Right renal pelvis (tissue), 4 donors: Measurements from ENCODE around the gene ARHGEF12. TPM values are rescaled to one million over a fixed set of nuclear protein-coding genes. Genes with fewer than 3 reads are reported as not detected.

Source experiments
- DNase-seq, 4 donors: peaks; one replicate each; pipeline ENCODE4 v3.0.0-alpha.2; 2013; ENCODE audit warnings: low read depth in 4 of 4, low spot score in 3 of 4, missing footprints in 1 of 4
- polyA plus RNA-seq, 4 donors: library from polyadenylated mRNA; unstranded; fragments of 120-200 nt; gene quantifications; one replicate each; pipeline ENCODE4 v1.2.1, GENCODE V29; 2013; ENCODE audit not compliant: insufficient read length in 4 of 4

ARHGEF12 gene
- polyA plus RNA-seq, 4 donors: 117 to 138 (median 127) TPM

GRCh38 chr11:120339394-120339890 lies 3.2 kb downstream of the ARHGEF12 start:
- no peak for DNase-seq

DNA sequence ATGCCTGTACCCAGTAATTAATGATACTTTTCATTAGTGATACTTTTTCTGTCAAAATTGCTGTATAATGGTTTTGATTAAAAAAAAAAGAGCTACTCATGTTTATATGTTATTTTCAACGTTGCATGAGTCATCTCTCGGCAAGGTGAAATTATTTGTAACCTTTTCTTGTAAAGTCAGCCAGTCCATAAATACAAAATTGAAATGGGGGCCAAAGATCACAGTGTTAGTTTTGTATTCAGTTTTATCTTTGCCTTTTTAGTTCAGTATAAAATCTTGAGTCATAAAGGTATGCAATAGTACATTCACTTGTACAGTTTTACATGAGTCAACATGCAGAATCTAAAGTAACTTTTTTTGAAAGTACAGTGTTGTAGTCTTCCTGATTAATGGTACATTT lies 4.3 kb downstream of the ARHGEF12 start:
- DNase-seq: no peak

DNA sequence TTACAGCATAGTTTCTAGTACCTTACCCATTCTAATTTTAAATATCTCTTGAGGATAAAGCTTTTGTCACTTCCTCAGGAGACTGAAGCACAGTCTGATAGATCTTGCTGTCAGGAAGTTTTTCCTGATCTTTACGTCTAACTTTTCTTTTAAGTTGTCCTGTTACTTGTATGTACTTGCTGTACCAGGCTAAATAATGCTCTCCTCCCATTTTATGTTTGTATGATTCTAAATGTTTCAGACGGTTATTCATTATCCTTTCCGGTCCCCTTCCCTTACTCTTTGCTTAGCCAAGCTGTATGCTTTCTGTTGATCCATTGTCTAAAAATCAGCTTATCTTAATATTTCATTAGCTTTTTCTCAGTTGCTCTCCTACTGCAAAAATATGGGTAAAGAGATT lies 6.0 kb downstream of the ARHGEF12 start:
- no peak for DNase-seq

DNA sequence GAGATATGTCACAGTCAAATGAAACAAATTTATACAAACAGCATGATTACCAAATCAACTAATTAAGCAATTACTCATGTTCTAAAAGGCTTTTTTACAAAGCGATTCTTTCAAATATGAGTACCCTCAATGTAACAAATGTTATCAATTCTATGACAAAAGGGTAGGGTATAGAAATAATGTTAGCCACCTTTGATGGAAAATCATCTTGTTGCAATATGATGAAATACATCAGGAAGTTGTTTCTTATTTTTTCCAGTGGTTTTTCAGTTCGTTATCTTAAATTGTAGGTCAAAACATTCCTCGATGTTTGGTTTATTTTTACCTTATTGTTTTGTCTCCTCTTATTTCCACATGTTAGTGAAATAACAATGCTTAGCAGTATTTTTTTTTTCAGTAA lies 6.5 kb downstream of the ARHGEF12 start:
- DNase-seq: no peak

DNA sequence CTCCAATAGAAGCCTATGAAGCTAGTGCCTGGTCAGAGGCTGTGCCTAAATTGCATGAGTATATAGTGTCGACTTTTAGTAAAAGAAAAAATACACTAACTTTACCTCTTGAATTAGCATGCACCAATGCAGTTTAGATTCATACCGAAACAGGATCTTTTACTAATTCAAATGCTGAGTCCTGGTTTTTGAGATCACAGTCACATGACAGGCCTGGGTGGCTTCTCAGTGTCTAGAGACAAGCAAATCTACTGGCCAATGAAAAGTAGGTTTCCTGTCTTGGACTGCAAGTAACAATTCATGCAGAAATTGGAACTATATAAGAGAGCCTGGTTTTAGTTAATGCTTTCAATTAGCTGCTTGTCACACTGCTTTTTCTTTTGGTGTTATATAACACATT lies 7.2 kb downstream of the ARHGEF12 start:
- no peak for DNase-seq

DNA sequence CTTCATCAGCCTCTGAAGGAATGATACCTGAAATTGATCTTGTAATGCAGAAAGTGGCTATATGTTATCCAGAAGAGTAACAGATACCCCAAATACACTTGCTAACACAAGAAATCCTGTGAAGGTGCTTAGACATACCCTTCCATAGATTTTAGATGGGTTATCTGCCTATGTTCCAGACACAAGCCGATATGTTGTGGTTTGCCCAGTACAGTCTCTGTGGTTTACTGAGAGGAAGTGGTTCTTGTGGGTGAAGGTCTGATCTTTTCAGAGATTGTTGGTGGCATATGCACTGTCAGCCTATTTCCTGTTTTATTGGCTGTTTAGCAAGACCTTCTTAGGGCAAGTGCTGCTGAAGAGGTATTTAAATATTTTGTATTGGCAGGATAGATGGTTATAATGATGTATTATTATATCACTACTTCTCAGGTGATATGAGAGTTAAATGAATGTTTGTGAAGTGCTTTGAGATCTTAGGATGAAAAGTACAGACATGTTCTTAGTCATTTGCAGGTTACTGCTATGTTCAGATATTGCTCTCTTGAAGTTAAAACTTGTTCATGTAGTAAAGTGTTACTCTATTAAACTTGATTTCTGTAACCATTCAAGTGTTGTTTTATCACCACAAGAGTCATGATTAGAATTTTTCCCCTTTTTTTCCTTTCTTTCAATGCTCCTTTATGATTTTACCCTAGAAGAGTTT lies 8.2 kb downstream of the ARHGEF12 start:
- DNase-seq: no peak

- no peak for DNase-seq
Measured at GRCh38 chr11:120346233-120346632, 10.0 kb downstream of the ARHGEF12 start.

GRCh38 chr11:120350637-120351036 lies 14.4 kb downstream of the ARHGEF12 start:
- no peak for DNase-seq

DNA sequence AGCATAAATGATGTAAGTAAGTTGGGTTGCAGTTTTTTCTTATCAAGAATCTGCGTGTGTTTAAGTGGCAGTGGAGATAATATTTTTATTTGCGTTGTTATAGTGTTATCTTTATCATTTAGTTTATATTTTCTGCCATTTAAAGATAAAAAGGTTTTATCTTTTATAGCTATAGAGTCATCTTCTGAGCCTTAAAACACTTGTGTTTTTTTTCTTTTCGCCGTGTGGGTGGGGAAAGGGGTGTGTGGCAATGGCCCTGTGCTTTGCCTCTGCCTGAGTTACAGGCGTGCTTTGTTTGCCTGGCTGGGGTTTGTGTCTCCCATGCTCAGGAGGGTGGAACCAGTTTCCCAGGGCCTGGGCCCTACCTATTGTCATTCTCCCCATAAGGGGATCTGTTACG lies 16.2 kb downstream of the ARHGEF12 start:
- DNase-seq: no peak

GRCh38 chr11:120354068-120354467 lies 17.9 kb downstream of the ARHGEF12 start:
- DNase-seq: no peak

DNA sequence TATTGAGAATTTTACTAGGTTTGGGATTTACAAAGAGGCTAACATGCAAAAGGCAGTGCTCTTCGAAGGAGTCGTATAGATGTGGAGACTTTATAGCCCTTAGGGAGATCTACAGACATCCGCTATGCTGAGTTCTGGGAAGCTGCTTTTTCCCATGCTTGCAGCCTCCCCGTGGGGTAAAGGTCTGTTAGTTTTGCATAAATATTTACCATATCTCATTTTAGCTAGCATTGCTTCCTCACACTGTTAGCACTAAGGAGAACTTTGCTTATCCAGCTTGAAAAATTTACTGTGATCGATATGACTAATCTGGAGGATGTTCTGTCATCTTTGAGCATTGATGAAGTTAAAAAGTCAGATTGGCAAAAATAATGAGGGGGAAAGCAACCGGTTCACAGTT lies 18.6 kb downstream of the ARHGEF12 start:
- DNase-seq: no peak

DNA sequence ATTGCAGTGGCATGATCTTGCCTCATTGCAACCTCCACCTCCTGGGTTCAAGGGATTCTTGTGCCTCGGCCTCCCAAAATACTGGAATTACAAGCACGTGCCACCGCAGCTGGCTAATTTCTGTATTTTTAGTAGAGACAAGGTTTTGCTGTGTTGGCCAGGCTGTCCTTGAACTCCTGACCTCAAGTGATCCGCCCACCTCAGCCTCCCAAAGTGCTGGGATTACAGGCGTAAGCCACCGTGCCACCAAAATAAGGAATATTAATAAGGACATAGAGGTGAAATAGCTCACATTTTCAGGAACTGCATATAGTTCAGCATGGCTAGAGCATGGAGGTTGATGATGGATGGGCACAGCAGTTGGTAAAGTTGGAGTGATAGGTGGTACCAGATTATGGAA lies 21.4 kb downstream of the ARHGEF12 start:
- no peak for DNase-seq

GRCh38 chr11:120358729-120359128 lies 22.5 kb downstream of the ARHGEF12 start:
- DNase-seq: no peak

DNA sequence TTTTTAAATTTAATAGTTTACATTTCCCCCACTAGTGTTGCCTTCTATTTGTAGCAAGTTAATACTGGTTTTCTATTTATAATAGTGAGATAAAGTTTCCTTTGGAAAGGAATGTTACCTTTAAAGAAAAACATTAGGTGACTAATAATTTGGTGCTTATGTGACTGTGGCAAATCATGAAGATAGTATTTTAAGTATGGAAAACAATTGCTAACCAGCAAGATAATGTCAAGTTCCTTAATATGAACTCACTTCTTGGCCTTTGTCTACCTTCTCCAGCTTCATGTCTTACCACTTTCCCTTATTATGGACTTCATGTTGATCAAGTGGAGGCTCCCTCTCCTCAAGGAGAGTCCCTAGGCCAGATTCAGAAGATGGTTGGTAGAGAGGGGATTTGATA lies 27.2 kb downstream of the ARHGEF12 start:
- DNase-seq: no peak

DNA sequence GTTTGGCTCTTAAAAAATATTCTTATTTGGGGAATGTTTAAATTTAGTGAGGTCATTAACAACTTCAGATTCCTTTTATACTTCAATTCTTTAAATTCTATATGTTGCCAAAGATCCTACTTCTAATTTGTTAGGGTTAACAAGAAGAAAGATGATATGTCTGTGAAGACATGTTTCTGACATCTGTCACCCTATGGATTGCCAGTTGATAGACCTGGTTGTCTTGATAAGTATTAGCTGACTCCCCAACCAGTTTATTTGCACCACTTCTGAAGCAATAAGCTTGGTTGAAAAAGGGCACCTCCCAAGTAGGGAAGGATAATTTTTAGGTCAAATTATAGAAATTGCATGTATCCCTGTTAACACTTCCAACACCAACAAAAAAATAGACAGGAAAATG lies 29.3 kb downstream of the ARHGEF12 start:
- DNase-seq: no peak

GRCh38 chr11:120372296-120372695 lies 36.1 kb downstream of the ARHGEF12 start:
- DNase-seq: no peak

DNA sequence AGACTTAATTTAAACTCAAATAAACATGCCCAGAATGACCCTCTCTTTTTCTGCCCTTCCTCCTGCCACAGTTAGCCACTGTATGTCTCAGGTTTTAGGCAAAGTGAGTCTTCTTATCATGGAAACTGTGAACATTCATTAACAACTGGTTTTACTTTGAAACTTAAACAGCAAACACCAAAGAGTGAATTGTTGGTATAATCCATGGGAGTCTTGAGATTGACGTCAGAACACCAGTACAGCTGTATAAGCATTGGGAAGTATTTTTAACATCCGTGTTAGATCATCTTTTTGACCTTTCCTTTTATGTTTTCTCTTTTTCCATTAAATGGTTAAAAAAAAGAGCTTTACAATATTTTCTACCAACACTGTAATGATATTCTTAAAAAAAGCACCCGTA lies 38.9 kb downstream of the ARHGEF12 start:
- DNase-seq: no peak

DNA sequence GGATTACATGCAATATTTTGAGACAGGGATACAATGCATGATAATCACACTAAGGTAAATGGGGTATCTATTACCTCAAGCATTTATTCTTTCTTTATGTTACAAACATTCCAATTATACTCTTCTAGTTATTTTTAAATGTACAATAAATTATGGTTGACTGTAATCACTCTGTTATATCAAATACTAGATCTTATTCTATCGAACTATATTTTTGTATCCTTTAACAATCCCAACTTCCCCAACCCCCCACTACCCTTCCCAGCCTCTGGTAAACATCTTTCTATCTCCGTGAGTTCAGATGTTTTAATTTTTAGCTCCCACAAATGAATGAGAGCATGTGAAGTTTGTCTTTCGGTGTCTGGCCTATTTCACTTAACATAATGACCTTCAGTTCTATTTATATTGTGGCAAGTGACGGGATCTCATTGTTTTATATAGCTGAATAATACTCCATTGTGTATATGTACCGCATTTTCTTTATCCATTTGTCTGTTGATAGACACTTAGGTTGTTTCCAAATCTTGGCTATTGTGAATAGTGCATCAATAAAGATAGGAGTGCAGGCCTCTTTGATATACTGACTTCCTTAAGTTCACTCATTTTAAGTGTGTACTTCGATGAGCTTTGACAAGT lies 40.5 kb downstream of the ARHGEF12 start:
- no peak for DNase-seq

DNA sequence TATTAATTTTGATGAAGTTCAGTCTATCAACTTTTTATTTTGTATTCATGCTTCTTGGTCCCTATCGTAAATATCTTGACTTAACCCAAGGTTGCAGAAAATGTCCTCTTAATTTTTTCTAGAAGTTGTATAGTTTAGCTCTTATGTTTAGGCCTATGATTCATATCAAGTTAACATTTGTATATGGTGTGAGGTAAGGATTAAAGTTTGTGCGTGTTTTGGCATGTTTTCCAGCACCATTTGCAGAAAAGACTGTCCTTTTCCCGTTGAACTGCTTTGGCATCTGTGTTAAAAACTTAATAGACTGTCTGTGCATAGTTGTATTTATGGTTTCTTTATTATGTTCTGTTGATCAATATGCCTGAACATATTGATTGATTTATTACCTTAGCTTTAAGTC lies 42.3 kb downstream of the ARHGEF12 start:
- no peak for DNase-seq

DNA sequence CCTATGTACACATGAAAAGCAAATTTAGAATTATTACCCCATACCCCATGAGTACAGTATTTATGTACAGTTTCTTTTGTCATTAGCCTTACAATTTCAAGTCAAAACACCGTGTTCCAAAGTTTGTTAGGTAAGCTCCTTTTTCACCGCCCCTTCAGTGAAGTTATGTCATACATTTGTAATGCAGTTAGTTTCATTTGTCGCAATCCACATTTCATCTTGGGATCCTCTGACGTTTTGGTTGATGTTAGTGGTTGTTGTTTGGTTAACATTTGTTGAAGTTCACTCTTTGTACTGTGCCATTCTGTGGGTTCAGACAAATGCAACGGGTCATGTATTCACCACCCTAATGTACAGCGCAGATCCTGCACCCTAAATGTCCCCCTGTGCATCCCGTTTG lies 45.2 kb downstream of the ARHGEF12 start:
- DNase-seq: no peak

DNA sequence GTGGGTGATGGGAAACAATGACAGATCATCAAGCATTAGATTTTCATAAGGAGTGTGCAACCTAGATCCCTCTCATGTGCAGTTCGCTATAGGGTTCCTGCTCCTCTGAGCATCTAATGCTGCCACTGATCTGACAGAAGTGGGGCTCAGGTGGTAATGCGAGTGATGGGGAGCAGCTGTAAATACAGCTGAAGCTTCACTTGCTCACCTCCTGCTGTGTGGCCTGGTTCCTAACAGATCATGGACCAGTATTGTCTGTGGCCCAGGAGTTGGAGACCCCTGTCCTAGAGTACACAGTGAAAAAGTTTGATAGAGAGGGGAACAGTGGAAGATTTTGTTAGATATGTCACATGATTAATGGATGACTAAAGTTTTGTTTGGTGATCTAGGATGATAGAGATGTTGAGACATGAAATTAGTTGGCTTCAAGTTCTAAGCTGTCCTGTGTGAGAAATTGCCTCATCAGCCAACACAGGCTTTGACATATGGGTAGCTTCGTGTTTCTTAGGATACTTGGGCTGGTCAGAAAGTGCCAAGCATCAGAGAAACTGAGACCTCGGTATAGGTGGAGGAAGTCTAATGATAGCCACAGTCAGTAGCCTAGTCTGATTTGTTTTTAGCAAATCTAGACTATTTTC lies 47.4 kb downstream of the ARHGEF12 start:
- no peak for DNase-seq

DNA sequence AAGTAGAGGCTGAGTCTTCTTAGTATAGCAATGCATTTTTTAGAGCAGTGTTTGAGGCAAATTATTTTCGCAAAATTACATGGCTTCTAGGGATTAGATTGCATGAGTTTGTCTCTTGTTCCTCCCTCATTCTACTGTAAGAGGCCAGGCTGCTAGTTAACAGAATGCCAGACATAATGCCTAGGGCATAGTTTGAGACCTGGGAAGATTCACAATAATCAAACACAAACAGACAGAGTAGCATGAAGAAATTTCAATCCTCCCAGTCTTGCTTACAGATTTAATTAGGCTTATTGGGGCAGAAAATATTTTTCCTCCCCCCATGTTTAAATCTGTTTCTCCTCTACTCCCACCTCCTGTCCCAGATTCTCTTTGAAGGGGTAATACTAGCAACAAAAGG lies 48.3 kb downstream of the ARHGEF12 start:
- no peak for DNase-seq
